Motor neuron (in vitro differentiated cells): Measurements from ENCODE around the gene ZBTB2. TPM values are rescaled to one million over a fixed set of nuclear protein-coding genes. Genes with fewer than 3 reads are reported as not detected.
"Not testable (repeated sequence)": the region's sequence is repeated elsewhere in the genome, so short reads cannot be mapped to it uniquely, and the experiment has no call there.

Source experiments
- ATAC-seq, 8 experiments: fragments of 200-7000 bp; cut with Tn5 transposase; replicated peaks in 6 of 8; 2 replicates each; pipeline ENCODE4 v1.8.0; 2021; ENCODE audit warnings: mild to moderate bottlenecking in 8 of 8, moderate library complexity in 8 of 8
- H3K27ac ChIP-seq, 2 donors: fragments of 250-450 bp; sonication (Bioruptor Pico); 2 replicates each; pipeline ENCODE4 v1.9.0; 2021; ENCODE audit warnings: antibody characterized with exemption in 2 of 2, mild to moderate bottlenecking in 2 of 2, moderate library complexity in 1 of 2
- H3K4me1 ChIP-seq, 2 donors: fragments of 250-450 bp; sonication (Bioruptor Pico); replicated peaks in 1 of 2; 2 replicates each; pipeline ENCODE4 v1.6.1; 2021; ENCODE audit warnings: antibody characterized with exemption in 2 of 2, mild to moderate bottlenecking in 2 of 2, moderate library complexity in 1 of 2
- H3K4me3 ChIP-seq, 5 donors: fragments of 250-450 bp; sonication (Bioruptor Pico); 2 replicates each; pipeline ENCODE4 v1.9.0; 2021; ENCODE audit warnings: antibody characterized with exemption in 5 of 5, mild to moderate bottlenecking in 5 of 5, moderate library complexity in 4 of 5
- WGBS, 10 experiments: fragments of 450-650 bp; shearing (Covaris generic); methylation state at CpG; one replicate each; pipeline ENCODE4 v1.0.0; 2022; 5-methylcytosine and 5-hydroxymethylcytosine counted together
- in situ Hi-C, 9 experiments: fragments of 400-800 bp; cut with MboI; loops; one replicate each; pipeline ENCODE4 v1.15.0; 2021; ENCODE audit warnings: low sequenced_read_pairs in 9 of 9, low pct_unique_long_range_greater_than_20kb in 2 of 9; ENCODE audit not compliant: unreplicated experiment in 9 of 9
- total RNA-seq, 8 experiments: library from RNA; unstranded; fragments of 300-600 nt; gene quantifications; 2 replicates each; pipeline versions ENCODE4 v1.2.3 to v1.2.4, GENCODE V29; 2022

ZBTB2 gene
- total RNA-seq, 8 experiments from 2014 or later, result 5.9 to 21.5 (median 13.3) TPM

DNA sequence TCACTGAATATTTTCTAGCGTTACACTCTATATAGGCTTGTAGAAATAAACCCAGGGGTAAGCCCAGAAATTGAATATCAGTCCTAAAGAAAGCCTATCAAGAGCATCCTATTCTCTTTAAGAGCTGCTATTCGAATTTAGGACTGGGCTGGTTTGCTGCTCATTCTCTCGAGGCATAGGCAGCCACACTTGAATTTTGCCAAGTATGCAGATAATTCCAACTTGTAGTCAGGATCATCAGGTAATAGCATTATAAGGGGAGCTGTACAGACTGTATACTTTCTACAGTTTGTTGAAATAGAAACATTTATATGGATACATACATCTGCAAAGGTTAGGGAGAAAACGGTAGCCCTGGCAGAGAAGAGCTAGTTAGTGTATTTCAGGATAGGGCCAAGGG is 2.1 kb upstream of the ZBTB2 start:
- in situ Hi-C loops, result no loop called here
- no peak for ATAC-seq
- 0 to 100% (median 82%) methylated on average over 1 to 4 of the region's 4 CpGs for WGBS, 10 experiments
- no peak overlapping the region for H3K4me3 ChIP-seq
- H3K4me1 ChIP-seq, result peaks cover 8 to 22% of the 10 kb centered on the region in 2 donors
- H3K27ac ChIP-seq, result no peak overlapping the region

DNA sequence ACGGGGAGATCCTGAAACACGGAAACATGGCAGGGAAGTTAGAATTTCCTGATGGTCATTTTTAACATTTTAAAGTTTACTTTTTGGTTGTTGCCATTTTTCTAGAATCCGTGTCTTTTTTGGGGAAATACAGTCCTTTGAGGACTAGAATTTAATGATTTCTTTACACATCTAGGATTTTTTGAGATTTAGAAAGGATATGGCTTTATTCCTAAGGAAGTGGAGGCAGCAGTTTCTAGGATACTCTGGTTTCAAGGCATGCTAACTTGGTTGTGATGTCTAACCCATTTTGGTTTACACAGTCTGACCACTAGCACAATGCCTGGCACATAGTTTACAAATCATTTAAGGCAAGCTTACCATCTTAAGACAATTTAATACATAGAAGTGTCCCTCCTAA is 1.1 kb upstream of the ZBTB2 start:
- Histone ChIP-seq H3K27ac (peak overlapping the region in 1 of 2 donors; percentile 99), H3K4me1 (peaks cover 8 to 22% of the 10 kb centered on the region in 2 donors), H3K4me3 (peak overlapping the region; percentile 84 to 96 (median 87))
- in situ Hi-C loops, result no loop called here
- no peak for ATAC-seq
- 0 to 22% (median 2%) methylated on average over 1 to 3 of the region's 3 CpGs for WGBS, 10 experiments

DNA sequence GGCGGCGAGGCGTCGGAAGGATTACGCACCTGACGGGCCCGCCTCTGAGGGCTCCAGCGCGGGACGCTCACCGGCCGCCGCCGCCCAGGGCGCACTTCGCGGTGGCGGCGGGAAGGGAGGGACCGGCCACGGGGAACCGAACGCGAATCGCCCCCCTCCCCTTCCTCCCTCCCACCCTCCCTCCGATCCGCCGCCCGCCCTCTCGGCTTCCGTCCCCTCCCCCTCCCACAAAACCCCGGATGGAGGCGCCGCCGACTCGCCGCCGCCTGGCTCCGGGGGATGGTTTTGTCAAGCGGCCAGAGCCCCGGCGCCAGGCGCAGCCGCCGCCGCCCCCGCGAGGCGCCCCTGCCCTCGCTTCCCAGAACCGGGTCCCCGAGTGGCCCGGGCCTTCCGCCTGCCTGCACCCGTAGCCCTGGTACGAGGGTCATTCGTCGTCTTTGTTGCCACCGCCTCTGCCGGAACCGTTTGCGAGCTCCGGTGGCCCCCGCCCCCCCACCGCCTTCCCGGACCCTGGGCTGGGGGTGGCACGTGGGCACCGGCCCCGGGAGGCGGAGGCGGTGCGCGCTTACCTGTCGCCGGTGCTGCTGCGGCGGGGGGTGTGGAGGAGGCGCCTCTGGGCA is 398 bp downstream of the ZBTB2 start:
- Histone ChIP-seq H3K4me1 (peaks cover 8 to 22% of the 10 kb centered on the region in 2 donors), H3K4me3 (peak overlapping the region; percentile 84 to 96 (median 87)), H3K27ac (peak overlapping the region; percentile 98 to 99)
- WGBS, 10 experiments, result no CpG with 5 or more reads among the region's 78 CpGs
- in situ Hi-C loops, result no loop called here
- peak in 5 of 8 experiments; percentile 0 to 24 (median 14) for ATAC-seq

DNA sequence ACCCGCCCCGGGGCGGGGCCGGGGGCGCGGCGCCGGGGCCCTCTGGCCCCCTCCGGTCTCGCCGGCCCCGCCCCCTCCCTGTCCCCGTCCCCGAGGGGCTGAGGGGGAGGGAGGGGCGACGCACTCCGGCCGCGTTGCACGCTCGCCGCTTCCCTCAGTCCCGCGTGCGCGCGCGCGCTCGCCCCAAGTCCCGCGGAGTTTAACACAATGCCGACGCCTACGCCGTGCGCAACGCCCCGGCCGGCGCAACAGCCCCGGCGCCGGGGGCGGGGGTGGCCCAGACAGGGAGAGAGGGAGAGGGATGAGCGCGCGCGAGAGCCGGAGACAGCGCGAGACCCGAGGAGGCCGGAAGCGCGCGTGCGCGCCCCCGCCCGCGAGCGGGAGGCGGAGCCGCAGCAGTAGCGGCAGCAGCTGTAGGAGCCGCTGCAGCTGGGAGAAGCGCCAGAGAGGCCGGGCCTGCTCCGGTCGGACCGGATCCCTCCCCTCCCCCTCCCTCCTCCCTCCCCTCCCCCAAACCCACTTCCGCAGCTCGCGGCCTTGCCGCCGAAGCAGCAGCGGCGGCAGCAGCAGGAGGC is 996 bp downstream of the ZBTB2 start:
- peak; percentile 69 to 89 (median 86) for ATAC-seq
- Histone ChIP-seq H3K4me1 (peaks cover 8 to 22% of the 10 kb centered on the region in 2 donors), H3K27ac (peak overlapping the region; percentile 98 to 99), H3K4me3 (peak overlapping the region; percentile 84 to 96 (median 87))
- no CpG with 5 or more reads among the region's 79 CpGs for WGBS, 10 experiments
- in situ Hi-C loops, result no loop called here

DNA sequence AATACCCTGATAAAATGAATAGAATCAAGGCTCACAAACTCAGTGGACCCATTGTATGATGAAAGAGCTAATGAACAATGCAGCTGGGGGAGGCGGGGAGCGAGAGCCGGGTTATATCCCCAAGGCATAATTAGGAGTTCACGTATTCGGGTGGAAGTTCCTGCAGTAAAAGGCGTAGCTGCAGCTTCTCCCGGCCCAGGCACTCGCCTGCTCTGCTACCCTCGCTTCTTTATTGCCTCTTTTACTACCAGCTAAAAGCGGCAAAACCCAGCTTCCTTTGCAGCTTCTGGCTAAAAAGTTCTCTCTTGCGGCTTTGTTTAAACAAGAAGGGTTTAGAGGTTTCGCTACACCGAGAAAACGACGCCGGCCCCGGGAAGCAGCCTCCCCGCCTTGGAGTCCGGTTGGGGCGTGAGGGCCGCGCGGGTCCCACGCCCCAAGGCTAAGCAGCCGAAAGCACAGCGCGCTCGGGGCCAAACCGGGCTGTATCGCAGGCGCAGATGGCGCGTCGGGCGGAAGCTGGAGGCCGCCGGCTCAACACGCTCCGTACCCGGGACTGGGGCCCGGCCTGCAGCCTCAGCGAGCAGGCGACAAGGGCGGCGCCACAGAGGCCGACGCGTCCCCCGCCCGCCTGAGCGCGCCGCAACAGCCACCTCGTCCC is 1.6 kb downstream of the ZBTB2 start:
- Histone ChIP-seq H3K27ac (peak overlapping the region; percentile 94 to 99), H3K4me3 (peak overlapping the region; percentile 84 to 96 (median 87)), H3K4me1 (peaks cover 8 to 22% of the 10 kb centered on the region in 2 donors)
- ATAC-seq, result peak; percentile 10 to 76 (median 68)
- WGBS, 10 experiments, result 0 to 3% (median 0%) methylated on average over 3 to 12 of the region's 54 CpGs; no CpG with 5 or more reads in 1 of the 10 experiments
- in situ Hi-C loops, result no loop called here

DNA sequence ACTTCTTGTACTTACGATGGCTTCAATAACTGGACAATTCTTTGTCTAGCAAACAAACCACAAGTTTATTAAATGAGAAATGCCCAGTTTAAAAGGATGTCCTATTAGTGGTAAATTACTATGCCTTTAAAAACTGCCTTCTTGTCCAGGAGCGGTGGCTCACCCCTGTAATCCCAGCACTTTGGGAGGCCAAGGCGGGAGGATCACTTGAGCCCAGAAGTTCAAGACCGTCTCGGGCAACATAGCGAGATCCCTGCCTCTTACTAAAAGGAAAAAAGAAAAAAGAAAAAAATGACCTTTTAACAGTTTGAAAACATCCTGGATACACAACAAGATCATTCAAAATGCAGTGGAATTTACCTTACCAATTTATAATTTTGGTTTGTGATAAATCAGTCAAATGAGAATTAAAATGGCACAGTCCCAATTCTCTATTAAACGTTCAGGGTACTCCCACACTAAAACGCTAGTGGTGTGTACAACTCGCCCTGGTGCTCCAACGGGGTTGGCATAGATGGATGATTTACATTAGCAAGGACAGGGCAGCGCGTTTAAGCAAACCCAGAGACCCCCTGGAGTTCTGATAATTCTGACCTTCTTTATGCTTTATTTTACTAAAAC is 2.3 kb downstream of the ZBTB2 start:
- ATAC-seq, result no peak
- H3K4me1 ChIP-seq, result peaks cover 8 to 22% of the 10 kb centered on the region in 2 donors
- 25 to 67% (median 38%) methylated on average over 1 to 11 of the region's 12 CpGs; no CpG with 5 or more reads in 1 of the 10 experiments for WGBS, 10 experiments
- peak overlapping the region; percentile 94 to 99 for H3K27ac ChIP-seq
- in situ Hi-C loops, result no loop called here
- peak overlapping the region; percentile 84 to 96 (median 87) for H3K4me3 ChIP-seq

DNA sequence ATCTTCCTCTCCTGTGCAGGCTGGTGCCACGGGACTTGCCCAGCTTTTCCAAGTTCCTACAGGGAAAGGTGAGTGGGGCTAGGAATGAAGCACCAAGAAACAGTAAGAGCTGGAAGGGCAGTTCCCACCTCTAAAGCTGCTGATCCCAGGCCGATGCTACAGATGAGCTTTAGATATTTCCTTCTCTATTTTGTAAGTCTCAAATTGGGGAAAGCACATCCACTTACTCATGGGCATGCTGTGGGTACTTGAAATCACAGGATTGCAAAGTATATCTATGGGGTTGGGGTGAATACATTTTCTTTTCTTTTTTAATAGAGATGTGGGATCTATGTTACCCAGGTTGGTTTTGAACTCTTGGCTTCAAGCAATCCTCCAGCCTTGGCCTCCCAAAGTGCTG is 3.1 kb downstream of the ZBTB2 start:
- Histone ChIP-seq H3K4me3 (no peak overlapping the region), H3K27ac (no peak overlapping the region), H3K4me1 (peaks cover 6 to 18% of the 10 kb centered on the region in 2 donors)
- no peak for ATAC-seq
- WGBS, 10 experiments, result 86 to 100% (median 100%) methylated on average over 1 to 2 of the region's 2 CpGs; no CpG with 5 or more reads in 3 of the 10 experiments
- in situ Hi-C loops, result no loop called here

DNA sequence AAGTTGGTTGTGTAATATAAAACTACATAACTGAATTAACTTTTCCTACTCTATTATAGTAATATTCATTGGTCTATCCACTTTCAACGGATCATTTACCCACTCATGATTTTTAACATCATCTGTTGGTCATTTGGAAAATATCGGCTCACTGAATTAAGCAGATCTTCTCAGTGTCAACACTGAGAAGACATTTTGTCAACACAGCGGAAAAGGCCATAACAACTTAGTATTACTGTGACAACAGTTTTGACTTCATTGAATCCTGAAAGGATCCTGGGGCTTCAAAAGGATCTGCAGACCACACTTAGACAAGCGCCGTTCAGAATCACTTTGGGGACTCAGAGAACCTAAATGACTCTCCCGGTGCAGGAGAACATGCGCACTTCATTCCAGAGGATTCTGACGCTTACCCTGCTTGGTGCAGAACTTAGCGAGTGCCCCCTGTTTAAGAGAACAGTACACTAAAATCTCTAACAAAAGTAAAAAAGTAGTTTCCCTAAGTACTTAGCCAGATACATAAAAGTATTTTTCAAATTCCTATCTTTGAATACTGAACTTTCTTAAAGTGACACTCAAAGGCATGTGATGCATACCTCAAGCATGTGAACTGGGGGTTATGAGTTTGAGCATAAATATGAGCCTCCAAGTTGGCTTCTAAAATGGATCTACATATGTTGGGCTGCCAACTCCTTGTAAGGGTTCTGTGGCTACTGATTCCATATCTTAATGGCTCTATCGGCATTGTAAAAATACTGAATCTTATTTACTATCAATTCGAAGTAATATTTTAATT is 4.0 kb downstream of the ZBTB2 start:
- no peak overlapping the region for H3K27ac ChIP-seq
- no peak overlapping the region for H3K4me3 ChIP-seq
- peaks cover 0 to 9% of the 10 kb centered on the region in 2 donors for H3K4me1 ChIP-seq
- 62 to 96% (median 77%) methylated on average over 4 to 11 of the region's 11 CpGs for WGBS, 10 experiments
- no peak for ATAC-seq
- in situ Hi-C loops, result no loop called here

DNA sequence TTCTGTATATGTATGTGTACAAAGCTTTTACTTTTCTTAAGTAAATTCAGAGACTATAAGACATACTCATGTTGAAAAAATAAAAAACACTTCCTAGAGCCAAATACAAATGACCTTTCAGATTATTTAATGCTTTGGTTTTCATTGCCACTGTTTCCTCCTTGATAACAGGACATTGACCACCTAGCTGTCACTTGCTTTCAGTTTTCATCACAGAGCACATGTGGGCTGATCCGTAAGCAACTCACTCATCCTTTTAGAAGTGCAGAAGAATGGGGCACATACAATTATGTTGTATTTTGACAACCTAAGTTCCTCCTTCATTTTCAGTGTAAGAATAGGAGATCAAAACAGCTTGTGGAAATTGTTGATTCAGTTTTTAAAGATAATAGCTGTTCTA is 6.2 kb downstream of the ZBTB2 start:
- H3K27ac ChIP-seq, result no peak overlapping the region
- in situ Hi-C loops, result no loop called here

DNA sequence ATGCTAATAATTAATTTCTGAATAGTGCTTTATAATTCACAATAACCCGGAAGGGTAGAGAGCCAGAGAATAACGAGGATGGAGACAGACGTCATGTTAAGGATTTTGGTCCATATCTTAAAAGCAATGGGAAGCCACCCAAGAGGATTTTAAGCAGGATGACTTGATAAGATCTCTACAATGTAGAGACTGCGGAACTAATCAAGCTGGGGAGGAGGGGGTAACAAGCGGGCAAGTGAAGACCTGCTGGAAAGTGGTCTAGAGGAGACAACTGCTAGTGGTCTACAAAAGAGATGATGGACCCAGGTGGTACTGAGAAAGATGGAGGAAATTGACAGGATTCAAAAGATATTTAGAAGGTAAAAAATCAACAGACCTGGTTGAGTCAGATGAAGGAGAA is 7.2 kb downstream of the ZBTB2 start:
- in situ Hi-C loops, result no loop called here
- Histone ChIP-seq H3K4me3 (no peak overlapping the region), H3K4me1 (peaks cover 0 to 6% of the 10 kb centered on the region in 2 donors), H3K27ac (no peak overlapping the region)
- ATAC-seq, result no peak
- WGBS, 10 experiments, result 79 to 100% (median 94%) methylated on average over 2 to 5 of the region's 5 CpGs; no CpG with 5 or more reads in 1 of the 10 experiments

More for the DNA sequence above, 6.2 kb downstream of the ZBTB2 start:
- H3K4me3 ChIP-seq, result no peak overlapping the region
- H3K4me1 ChIP-seq, result peaks cover 0 to 6% of the 10 kb centered on the region in 2 donors
- ATAC-seq, result no peak
- 83 to 100% (median 100%) methylated on average over 1 of the region's 1 CpG; no CpG with 5 or more reads in 2 of the 10 experiments for WGBS, 10 experiments

DNA sequence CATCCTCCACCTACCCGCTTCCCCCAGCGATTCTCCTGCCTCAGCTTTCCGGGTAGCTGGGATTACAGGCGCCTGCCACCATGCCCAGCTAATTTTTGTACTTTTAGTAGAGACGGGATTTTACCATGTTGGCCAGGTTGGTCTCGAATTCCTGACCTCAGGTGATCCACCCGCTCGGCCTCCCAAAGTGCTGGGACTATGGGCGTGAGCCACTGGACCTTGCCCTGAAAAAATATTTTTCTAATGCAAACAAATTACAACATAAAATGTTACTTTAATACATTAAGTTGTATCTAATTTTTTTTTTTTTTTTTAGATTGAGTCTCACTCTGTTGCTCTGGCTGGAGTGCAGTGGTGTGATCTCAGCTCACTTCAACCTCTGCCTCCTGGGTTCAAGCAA is 8.7 kb downstream of the ZBTB2 start:
- WGBS, 10 experiments, result 87 to 100% (median 98%) methylated on average over 3 to 9 of the region's 9 CpGs; no CpG with 5 or more reads in 4 of the 10 experiments
- H3K27ac ChIP-seq, H3K4me1 ChIP-seq, H3K4me3 ChIP-seq, ATAC-seq, in situ Hi-C loops: not testable (repeated sequence)

DNA sequence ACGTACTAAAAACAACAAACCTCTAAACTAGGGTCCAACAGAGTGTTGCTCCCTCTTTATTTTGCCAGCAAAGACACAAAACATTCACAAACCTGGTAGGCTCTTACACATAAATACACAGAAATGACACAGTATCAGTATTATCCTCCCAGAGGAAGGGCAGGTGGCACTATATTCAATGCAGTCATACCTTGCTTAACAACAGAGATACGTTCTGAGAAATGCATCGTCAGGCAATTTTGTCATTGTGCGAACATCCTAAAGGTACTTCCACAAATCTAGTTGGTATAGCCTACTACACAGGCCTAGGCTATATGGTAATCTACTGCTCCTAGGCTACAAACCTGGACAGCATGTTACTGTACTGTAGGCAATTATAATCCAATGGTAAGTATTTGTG is 9.6 kb downstream of the ZBTB2 start:
- no peaks in the 10 kb centered on the region for H3K4me1 ChIP-seq
- WGBS, 10 experiments, result 60 to 100% (median 93%) methylated on average over 1 to 4 of the region's 4 CpGs; no CpG with 5 or more reads in 1 of the 10 experiments
- no peak overlapping the region for H3K4me3 ChIP-seq
- in situ Hi-C loops, result no loop called here
- ATAC-seq, result no peak
- H3K27ac ChIP-seq, result no peak overlapping the region
